Keratinocyte (primary cell): ENCODE data around the gene RLN2.

ENCODE experiments used
- CTCF ChIP-seq, 3 experiments: IDR thresholded peaks in 1 of 3; conservative IDR thresholded peaks in 1 of 3; optimal IDR thresholded peaks in 1 of 3; 2 replicates in 2 of 3; 3 replicates in 1 of 3; pipeline versions ENCODE3 to v1.5.1; 2011; ENCODE audit warnings: low read length in 3 of 3, mild to moderate bottlenecking in 3 of 3, moderate library complexity in 2 of 3, control low read depth in 1 of 3, inconsistent platforms in 1 of 3; ENCODE audit not compliant: insufficient read depth in 2 of 3; ENCODE audit errors: extremely low read depth in 1 of 3
- EZH2 ChIP-seq: IDR thresholded peaks from one replicate; pipeline ENCODE4 v1.6.1; 2012; ENCODE audit warnings: inconsistent platforms, mild to moderate bottlenecking, low read length, moderate library complexity

GRCh38 chr9:5278486-5278885 lies 26.0 kb downstream of the RLN2 start:
- no peak for TF ChIP-seq CTCF (optimal IDR thresholded peaks at IDR 0.05 in 1 of 3, IDR thresholded peaks at IDR 0.05 in 1 of 3, conservative IDR thresholded peaks at IDR 0.05 in 1 of 3; ENCODE audit: extremely low read depth in 1 of 3, insufficient read depth in 2 of 3, low read length in 3 of 3)
- TF ChIP-seq EZH2, result no peak
